Liver (tissue), 3 donors: ENCODE results near the gene C4orf17.
"Not testable (repeated sequence)": the region's sequence is repeated elsewhere in the genome, so short reads cannot be mapped to it uniquely, and the experiment has no call there.

Source experiments
- EGR1 ChIP-seq, 2 donors: IDR thresholded peaks; 2 replicates each; pipeline ENCODE4 v1.6.1; 2016 to 2018; ENCODE audit warnings: antibody characterized with exemption in 2 of 2, low read depth in 2 of 2
- GABPA ChIP-seq, 2 donors: IDR thresholded peaks in 1 of 2; conservative IDR thresholded peaks in 1 of 2; 2 replicates each; pipeline ENCODE4 v1.6.1; 2016; ENCODE audit warnings: antibody characterized with exemption in 2 of 2, mild to moderate bottlenecking in 1 of 2, moderate library complexity in 1 of 2
- JUND ChIP-seq, 2 donors: IDR thresholded peaks; 2 replicates each; pipeline ENCODE4 v1.6.1; 2016; ENCODE audit warnings: antibody characterized with exemption in 2 of 2
- NR2F2 ChIP-seq: IDR thresholded peaks from 2 replicates; pipeline ENCODE4 v1.6.1; 2016; ENCODE audit warnings: antibody characterized with exemption
- RAD21 ChIP-seq, 2 donors: IDR thresholded peaks; 2 replicates each; pipeline ENCODE4 v1.6.1; 2016; ENCODE audit warnings: antibody characterized with exemption in 2 of 2, mild to moderate bottlenecking in 2 of 2
- RXRA ChIP-seq, 2 donors: IDR thresholded peaks; 2 replicates each; pipeline ENCODE4 v1.6.1; 2017 to 2018; ENCODE audit warnings: antibody characterized with exemption in 2 of 2, mild to moderate bottlenecking in 1 of 2
- SP1 ChIP-seq: IDR thresholded peaks from 2 replicates; pipeline ENCODE4 v1.6.1; 2018; ENCODE audit warnings: antibody characterized with exemption, mild to moderate bottlenecking
- TAF1 ChIP-seq: conservative IDR thresholded peaks from 2 replicates; pipeline ENCODE4 v1.6.1; 2016; ENCODE audit warnings: antibody characterized with exemption, mild to moderate bottlenecking
- YY1 ChIP-seq: IDR thresholded peaks from 2 replicates; pipeline ENCODE4 v1.6.1; 2016; ENCODE audit warnings: antibody characterized with exemption, mild to moderate bottlenecking
- TF ChIP-seq, protein P1 (sequence below): fragments of 150-350 bp; IDR thresholded peaks from 2 replicates; pipeline ENCODE4 v1.5.1; 2017; ENCODE audit warnings: improper control_type of control experiment, low read depth, low read length; ENCODE audit not compliant: missing input control
- TF ChIP-seq, protein P2 (sequence below): IDR thresholded peaks from 2 replicates; pipeline ENCODE4 v1.6.1; 2016; ENCODE audit warnings: antibody characterized with exemption
- TF ChIP-seq, protein P3 (sequence below): IDR thresholded peaks from 2 replicates; pipeline ENCODE4 v1.6.1; 2016; ENCODE audit warnings: antibody characterized with exemption, mild to moderate bottlenecking
- TF ChIP-seq, protein P4 (sequence below): IDR thresholded peaks from 2 replicates; pipeline ENCODE4 v1.6.1; 2016; ENCODE audit warnings: antibody characterized with exemption
- donor health status: healthy.
- donor health status: healthy.

DNA sequence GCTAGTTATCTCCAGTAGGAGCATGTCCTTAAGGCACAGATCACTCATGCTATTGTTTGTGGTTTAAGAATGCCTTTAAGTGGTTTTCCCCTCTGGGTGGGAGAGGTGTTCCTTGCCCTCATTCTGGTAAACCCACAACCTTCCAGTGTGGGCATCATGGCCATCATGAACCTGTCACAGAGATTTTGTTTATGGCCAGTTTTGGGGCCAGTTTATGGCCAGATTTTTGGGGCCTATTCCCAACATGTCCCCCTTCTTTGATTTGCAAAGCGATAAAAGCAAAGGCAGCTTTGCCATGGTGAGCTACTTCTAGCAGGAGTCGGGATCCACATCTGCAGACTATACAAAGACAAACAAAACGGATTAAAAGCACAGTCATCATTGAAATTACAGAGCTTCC, 24.2 kb upstream of the C4orf17 start:
- TF ChIP-seq, protein P1, sequence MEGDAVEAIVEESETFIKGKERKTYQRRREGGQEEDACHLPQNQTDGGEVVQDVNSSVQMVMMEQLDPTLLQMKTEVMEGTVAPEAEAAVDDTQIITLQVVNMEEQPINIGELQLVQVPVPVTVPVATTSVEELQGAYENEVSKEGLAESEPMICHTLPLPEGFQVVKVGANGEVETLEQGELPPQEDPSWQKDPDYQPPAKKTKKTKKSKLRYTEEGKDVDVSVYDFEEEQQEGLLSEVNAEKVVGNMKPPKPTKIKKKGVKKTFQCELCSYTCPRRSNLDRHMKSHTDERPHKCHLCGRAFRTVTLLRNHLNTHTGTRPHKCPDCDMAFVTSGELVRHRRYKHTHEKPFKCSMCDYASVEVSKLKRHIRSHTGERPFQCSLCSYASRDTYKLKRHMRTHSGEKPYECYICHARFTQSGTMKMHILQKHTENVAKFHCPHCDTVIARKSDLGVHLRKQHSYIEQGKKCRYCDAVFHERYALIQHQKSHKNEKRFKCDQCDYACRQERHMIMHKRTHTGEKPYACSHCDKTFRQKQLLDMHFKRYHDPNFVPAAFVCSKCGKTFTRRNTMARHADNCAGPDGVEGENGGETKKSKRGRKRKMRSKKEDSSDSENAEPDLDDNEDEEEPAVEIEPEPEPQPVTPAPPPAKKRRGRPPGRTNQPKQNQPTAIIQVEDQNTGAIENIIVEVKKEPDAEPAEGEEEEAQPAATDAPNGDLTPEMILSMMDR, result not testable (repeated sequence)
- TF ChIP-seq GABPA (IDR thresholded peaks at IDR 0.05 in 1 of 2, conservative IDR thresholded peaks at IDR 0.05 in 1 of 2); TAF1; SP1; RXRA (IDR thresholded peaks at IDR 0.05); YY1; EGR1 (IDR thresholded peaks at IDR 0.05; ENCODE audit: low read depth in 2 of 2); RAD21 (IDR thresholded peaks at IDR 0.05); JUND (IDR thresholded peaks at IDR 0.05); NR2F2: not testable (repeated sequence)
- TF ChIP-seq, protein P2, sequence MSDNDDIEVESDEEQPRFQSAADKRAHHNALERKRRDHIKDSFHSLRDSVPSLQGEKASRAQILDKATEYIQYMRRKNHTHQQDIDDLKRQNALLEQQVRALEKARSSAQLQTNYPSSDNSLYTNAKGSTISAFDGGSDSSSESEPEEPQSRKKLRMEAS, result not testable (repeated sequence)
- TF ChIP-seq, protein P3, sequence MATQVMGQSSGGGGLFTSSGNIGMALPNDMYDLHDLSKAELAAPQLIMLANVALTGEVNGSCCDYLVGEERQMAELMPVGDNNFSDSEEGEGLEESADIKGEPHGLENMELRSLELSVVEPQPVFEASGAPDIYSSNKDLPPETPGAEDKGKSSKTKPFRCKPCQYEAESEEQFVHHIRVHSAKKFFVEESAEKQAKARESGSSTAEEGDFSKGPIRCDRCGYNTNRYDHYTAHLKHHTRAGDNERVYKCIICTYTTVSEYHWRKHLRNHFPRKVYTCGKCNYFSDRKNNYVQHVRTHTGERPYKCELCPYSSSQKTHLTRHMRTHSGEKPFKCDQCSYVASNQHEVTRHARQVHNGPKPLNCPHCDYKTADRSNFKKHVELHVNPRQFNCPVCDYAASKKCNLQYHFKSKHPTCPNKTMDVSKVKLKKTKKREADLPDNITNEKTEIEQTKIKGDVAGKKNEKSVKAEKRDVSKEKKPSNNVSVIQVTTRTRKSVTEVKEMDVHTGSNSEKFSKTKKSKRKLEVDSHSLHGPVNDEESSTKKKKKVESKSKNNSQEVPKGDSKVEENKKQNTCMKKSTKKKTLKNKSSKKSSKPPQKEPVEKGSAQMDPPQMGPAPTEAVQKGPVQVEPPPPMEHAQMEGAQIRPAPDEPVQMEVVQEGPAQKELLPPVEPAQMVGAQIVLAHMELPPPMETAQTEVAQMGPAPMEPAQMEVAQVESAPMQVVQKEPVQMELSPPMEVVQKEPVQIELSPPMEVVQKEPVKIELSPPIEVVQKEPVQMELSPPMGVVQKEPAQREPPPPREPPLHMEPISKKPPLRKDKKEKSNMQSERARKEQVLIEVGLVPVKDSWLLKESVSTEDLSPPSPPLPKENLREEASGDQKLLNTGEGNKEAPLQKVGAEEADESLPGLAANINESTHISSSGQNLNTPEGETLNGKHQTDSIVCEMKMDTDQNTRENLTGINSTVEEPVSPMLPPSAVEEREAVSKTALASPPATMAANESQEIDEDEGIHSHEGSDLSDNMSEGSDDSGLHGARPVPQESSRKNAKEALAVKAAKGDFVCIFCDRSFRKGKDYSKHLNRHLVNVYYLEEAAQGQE, result not testable (repeated sequence)
- TF ChIP-seq, protein P4, sequence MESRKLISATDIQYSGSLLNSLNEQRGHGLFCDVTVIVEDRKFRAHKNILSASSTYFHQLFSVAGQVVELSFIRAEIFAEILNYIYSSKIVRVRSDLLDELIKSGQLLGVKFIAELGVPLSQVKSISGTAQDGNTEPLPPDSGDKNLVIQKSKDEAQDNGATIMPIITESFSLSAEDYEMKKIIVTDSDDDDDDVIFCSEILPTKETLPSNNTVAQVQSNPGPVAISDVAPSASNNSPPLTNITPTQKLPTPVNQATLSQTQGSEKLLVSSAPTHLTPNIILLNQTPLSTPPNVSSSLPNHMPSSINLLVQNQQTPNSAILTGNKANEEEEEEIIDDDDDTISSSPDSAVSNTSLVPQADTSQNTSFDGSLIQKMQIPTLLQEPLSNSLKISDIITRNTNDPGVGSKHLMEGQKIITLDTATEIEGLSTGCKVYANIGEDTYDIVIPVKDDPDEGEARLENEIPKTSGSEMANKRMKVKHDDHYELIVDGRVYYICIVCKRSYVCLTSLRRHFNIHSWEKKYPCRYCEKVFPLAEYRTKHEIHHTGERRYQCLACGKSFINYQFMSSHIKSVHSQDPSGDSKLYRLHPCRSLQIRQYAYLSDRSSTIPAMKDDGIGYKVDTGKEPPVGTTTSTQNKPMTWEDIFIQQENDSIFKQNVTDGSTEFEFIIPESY, result not testable (repeated sequence)
